ENCODE measurements around the gene MAST2.

Gene MAST2

DNA sequence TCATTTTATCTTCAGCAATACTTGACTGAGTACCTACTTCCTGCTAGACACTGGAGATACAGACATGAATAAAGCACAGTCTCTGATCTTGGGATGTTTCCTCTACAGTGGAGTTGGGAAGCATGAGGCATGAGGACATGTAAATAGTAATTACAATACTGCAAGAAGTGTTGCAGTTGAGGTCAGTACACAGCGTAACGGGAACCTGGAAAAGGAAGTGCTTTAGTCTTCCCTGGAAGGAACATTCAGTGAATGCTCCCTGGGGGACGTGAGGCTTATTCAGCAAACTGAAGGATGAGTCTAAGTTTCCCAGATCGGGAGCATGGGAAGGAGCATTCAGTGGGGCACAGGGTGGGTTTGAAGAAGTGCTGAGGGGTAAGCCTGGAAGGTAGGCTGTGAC is 216.6 kb downstream of the MAST2 start:
- Mint-ChIP-seq H3K9me3 (no peaks in the 10 kb centered on the region), H3K27ac (ENCODE audit: low read depth) (no peak overlapping the region), H3K4me3 (no peak overlapping the region), H3K4me1 (no peaks in the 10 kb centered on the region), H3K27me3 (no peaks in the 10 kb centered on the region), H3K36me3 (ENCODE audit: insufficient read depth) (peaks cover 4% of the 10 kb centered on the region)
- DNase-seq (ENCODE audit: low spot score in 2 of 2) (no peak), ATAC-seq (replicated peaks; ENCODE audit: extremely low read depth, poor library complexity, severe bottlenecking) (no peak)

- H3K27me3 Mint-ChIP-seq: no peaks in the 10 kb centered on the region
- no peak overlapping the region for H3K27ac Mint-ChIP-seq (ENCODE audit: low read depth)
- no peaks in the 10 kb centered on the region for H3K9me3 Mint-ChIP-seq
- ATAC-seq (replicated peaks; ENCODE audit: extremely low read depth, poor library complexity, severe bottlenecking) (no peak), DNase-seq (ENCODE audit: low spot score in 2 of 2) (no peak)
- no peak overlapping the region for H3K4me3 Mint-ChIP-seq
- no peaks in the 10 kb centered on the region for H3K4me1 Mint-ChIP-seq
- peaks cover 4% of the 10 kb centered on the region for H3K36me3 Mint-ChIP-seq (ENCODE audit: insufficient read depth)
Observed at GRCh38 chr1:46021046-46021996, 217.9 kb downstream of the MAST2 start.

- Mint-ChIP-seq H3K4me3 (no peak overlapping the region), H3K36me3 (ENCODE audit: insufficient read depth) (peaks cover 4% of the 10 kb centered on the region), H3K27ac (ENCODE audit: low read depth) (no peak overlapping the region)
Observed at GRCh38 chr1:46026531-46026930, 223.1 kb downstream of the MAST2 start.

GRCh38 chr1:46027788-46028573 is 224.6 kb downstream of the MAST2 start:
- DNase-seq (ENCODE audit: low spot score in 2 of 2) (no peak), ATAC-seq (replicated peaks; ENCODE audit: extremely low read depth, poor library complexity, severe bottlenecking) (no peak)
- H3K36me3 Mint-ChIP-seq (ENCODE audit: insufficient read depth): peaks cover 6% of the 10 kb centered on the region
- no peaks in the 10 kb centered on the region for H3K4me1 Mint-ChIP-seq
- no peaks in the 10 kb centered on the region for H3K27me3 Mint-ChIP-seq
- H3K27ac Mint-ChIP-seq (ENCODE audit: low read depth): no peak overlapping the region
- H3K9me3 Mint-ChIP-seq: no peaks in the 10 kb centered on the region
- no peak overlapping the region for H3K4me3 Mint-ChIP-seq

More at GRCh38 chr1:46026531-46026930, 223.1 kb downstream of the MAST2 start:
- H3K4me1 Mint-ChIP-seq: no peaks in the 10 kb centered on the region
- no peaks in the 10 kb centered on the region for H3K9me3 Mint-ChIP-seq
- no peaks in the 10 kb centered on the region for H3K27me3 Mint-ChIP-seq
- ATAC-seq (replicated peaks; ENCODE audit: extremely low read depth, poor library complexity, severe bottlenecking) (no peak), DNase-seq (ENCODE audit: low spot score in 2 of 2) (no peak)

DNA sequence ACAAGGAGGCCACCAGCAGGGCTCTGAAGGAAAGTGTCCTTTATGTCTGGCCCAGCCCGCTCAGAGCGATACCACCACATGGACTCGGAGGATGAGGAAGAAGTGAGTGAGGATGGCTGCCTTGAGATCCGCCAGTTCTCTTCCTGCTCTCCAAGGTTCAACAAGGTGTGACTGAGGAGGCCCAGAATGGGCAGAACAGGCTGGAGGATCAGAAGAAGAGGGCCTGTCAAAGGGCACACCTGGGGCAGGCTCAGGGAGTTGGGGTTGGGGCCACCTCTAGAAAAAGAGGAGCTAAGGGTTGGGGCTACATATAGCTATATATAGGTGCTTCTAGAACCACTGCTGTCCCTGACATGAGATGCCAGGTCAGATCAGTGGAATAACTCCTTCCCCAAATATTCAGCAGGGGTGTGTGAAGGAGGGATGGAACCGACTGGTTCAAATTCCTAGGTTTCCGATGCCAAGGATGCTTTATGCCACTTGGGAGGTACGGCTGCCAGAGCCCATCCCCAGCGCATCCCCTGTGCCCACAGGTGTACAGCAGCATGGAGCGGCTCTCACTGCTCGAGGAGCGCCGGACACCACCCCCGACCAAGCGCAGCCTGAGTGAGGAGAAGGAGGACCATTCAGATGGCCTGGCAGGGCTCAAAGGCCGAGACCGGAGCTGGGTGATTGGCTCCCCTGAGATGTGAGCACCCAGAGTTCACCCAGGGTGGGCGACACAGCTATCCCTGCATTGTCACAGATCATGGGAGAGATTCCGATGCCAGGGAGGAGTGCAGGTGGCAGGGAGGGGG is 226.9 kb downstream of the MAST2 start:
- Mint-ChIP-seq H3K27me3 (no peaks in the 10 kb centered on the region), H3K9me3 (no peaks in the 10 kb centered on the region), H3K4me3 (no peak overlapping the region), H3K27ac (ENCODE audit: low read depth) (no peak overlapping the region), H3K36me3 (ENCODE audit: insufficient read depth) (peaks cover 2% of the 10 kb centered on the region), H3K4me1 (no peaks in the 10 kb centered on the region)
- ATAC-seq (replicated peaks; ENCODE audit: extremely low read depth, poor library complexity, severe bottlenecking) (no peak), DNase-seq (ENCODE audit: low spot score in 2 of 2) (no peak)

GRCh38 chr1:46030876-46031660 is 227.7 kb downstream of the MAST2 start:
- Mint-ChIP-seq H3K9me3 (no peaks in the 10 kb centered on the region), H3K4me1 (no peaks in the 10 kb centered on the region), H3K27me3 (no peaks in the 10 kb centered on the region), H3K36me3 (ENCODE audit: insufficient read depth) (peaks cover 2% of the 10 kb centered on the region), H3K27ac (ENCODE audit: low read depth) (no peak overlapping the region), H3K4me3 (no peak overlapping the region)
- ATAC-seq (replicated peaks; ENCODE audit: extremely low read depth, poor library complexity, severe bottlenecking) (no peak), DNase-seq (ENCODE audit: low spot score in 2 of 2) (no peak)

GRCh38 chr1:46034601-46035516 is 231.4 kb downstream of the MAST2 start:
- no peak overlapping the region for H3K27ac Mint-ChIP-seq (ENCODE audit: low read depth)
- no peak overlapping the region for H3K4me3 Mint-ChIP-seq
- no peaks in the 10 kb centered on the region for H3K9me3 Mint-ChIP-seq
- ATAC-seq (replicated peaks; ENCODE audit: extremely low read depth, poor library complexity, severe bottlenecking): no peak
- H3K36me3 Mint-ChIP-seq (ENCODE audit: insufficient read depth): peaks cover 2% of the 10 kb centered on the region
- no peaks in the 10 kb centered on the region for H3K4me1 Mint-ChIP-seq
- no peak for DNase-seq (ENCODE audit: low spot score in 2 of 2)
- H3K27me3 Mint-ChIP-seq: no peaks in the 10 kb centered on the region

DNA sequence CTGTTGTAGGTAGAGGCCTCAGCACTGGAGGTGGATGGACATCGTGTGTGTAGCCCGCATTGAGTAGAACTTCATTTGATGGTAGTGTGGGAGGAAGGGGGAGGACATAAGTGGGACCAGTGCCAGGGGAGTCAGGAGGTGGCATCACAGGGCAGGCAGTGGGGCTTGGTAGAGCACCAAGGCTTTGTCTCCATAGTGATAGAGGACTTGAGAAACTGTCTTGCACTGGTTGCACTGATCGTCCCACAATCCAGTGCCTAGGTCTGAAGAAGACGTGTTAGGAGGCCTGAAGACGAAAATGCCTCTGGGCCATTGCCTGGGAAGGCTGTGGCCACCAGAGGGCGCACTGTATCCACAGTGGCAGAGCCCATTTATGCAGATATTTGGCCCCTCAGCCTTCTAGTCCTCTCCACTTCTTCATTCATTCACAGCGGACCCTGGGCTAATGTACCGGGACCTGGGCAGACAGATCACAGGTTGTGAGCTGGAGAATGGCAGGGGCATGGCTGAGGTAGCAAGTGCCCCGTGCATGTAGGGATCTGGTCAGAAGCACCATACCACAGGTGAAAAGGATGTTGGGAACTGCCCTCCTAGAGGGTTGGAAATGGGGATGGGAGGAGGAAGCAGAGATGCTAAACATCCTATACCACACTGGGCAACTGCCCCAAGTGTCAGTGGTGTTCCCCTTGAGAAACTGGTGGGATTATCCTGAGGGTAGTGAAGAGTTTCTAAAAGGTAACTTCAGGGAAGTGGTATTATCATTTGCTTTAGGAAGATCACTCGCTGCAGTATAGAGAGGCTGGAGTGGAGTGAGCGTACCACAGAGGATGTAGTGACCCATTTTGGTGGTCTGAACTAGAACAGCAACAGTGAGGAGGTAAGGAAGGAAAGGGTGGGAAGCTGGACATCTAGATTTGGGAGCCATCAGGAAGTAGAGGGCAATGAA is 233.8 kb downstream of the MAST2 start:
- DNase-seq (ENCODE audit: low spot score in 2 of 2) (peak; percentile 67 to 84), ATAC-seq (replicated peaks; ENCODE audit: extremely low read depth, poor library complexity, severe bottlenecking) (peak; percentile 40)
- Mint-ChIP-seq H3K9me3 (no peaks in the 10 kb centered on the region), H3K4me3 (no peak overlapping the region), H3K27ac (ENCODE audit: low read depth) (no peak overlapping the region), H3K4me1 (no peaks in the 10 kb centered on the region), H3K27me3 (no peaks in the 10 kb centered on the region), H3K36me3 (ENCODE audit: insufficient read depth) (peaks cover 2% of the 10 kb centered on the region)

DNA sequence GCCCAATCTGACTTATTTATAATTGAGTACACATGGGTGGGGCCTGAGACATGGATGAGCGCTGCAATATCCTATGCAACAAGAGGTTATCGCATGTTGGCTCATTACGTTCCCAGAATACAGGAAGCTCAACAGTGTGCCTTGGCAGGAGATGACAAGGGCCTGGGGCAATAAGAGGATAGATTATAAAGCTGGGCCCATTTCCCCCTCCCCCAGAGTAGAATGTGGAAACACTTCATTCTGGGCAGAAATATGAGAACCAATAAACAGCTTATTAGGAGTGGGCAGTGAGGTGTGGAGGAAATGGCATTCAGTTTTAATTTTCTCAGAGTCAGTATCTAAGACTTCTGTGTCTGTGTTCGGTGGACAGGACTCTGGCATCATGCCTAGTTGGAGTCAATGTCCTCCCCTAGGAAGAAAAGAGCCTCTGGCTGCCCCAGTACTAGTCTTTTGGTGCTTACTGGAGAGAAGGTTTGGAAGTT is 236.2 kb downstream of the MAST2 start:
- no peak for ATAC-seq (replicated peaks; ENCODE audit: extremely low read depth, poor library complexity, severe bottlenecking)

DNA sequence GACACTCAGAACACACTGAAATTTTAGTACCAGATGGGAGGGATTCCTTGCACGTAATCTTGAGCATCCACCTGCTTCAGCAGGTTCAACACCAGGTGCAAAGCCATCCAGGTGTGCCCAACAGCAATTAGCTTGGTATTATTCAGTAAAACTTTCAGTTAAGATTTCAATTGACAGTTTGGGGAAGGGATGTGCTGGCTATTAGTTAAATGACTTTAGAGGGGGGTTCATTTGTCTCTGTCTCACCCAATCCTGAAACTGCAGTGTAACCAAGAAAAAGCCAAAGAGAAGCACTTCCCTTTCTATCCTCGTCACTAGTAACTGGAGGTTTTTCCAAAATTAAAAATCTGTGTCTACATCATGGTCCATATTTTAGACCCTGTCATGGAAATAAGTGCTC is 238.1 kb downstream of the MAST2 start:
- Mint-ChIP-seq H3K4me3 (no peak overlapping the region), H3K36me3 (ENCODE audit: insufficient read depth) (no peaks in the 10 kb centered on the region)
- ATAC-seq (replicated peaks; ENCODE audit: extremely low read depth, poor library complexity, severe bottlenecking): no peak

More for the DNA sequence above, 236.2 kb downstream of the MAST2 start:
- no peak for DNase-seq (ENCODE audit: low spot score in 2 of 2)
- Mint-ChIP-seq H3K27me3 (no peaks in the 10 kb centered on the region), H3K4me1 (peaks cover 4% of the 10 kb centered on the region), H3K27ac (ENCODE audit: low read depth) (no peak overlapping the region), H3K4me3 (no peak overlapping the region), H3K9me3 (no peaks in the 10 kb centered on the region), H3K36me3 (ENCODE audit: insufficient read depth) (no peaks in the 10 kb centered on the region)

More for the DNA sequence above, 238.1 kb downstream of the MAST2 start:
- Mint-ChIP-seq H3K9me3 (no peaks in the 10 kb centered on the region), H3K27me3 (no peaks in the 10 kb centered on the region), H3K27ac (ENCODE audit: low read depth) (no peak overlapping the region), H3K4me1 (peaks cover 4% of the 10 kb centered on the region)
- DNase-seq (ENCODE audit: low spot score in 2 of 2): no peak

All from central memory CD8-positive, alpha-beta T cell (primary cell).